Natural killer cell treated with Interleukin-12 subunit alpha and Interleukin-12 subunit beta and Interleukin-15 and Interleukin-18, amount 100 ng/mL, for 72 hours (primary cell): ENCODE measurements around the gene FBXO41. TPM values are rescaled to one million over a fixed set of nuclear protein-coding genes. Genes with fewer than 3 reads are reported as not detected.

Experiments used
- ATAC-seq, 2 donors: fragments of 150-1000 bp; cut with Tn5 transposase in 1 of 2; sonication (Bioruptor Pico), chemical (Tn5 transposase) in 1 of 2; 2 replicates each; pipeline ENCODE4 v1.10.0; 2021
- DNase-seq: peaks from one replicate; pipeline ENCODE4 v3.0.0; 2022; ENCODE audit warnings: low spot score
- H3K27ac Mint-ChIP-seq, 2 donors: 1 replicate in 1 of 2; 2 replicates in 1 of 2; pipeline ENCODE4 v1.8.0; 2022; ENCODE audit warnings: mixed read lengths in 2 of 2, mild to moderate bottlenecking in 1 of 2, moderate library complexity in 1 of 2
- H3K27me3 Mint-ChIP-seq, 2 donors: 1 replicate in 1 of 2; 2 replicates in 1 of 2; pipeline ENCODE4 v1.8.0; 2022; ENCODE audit warnings: mixed read lengths in 2 of 2
- H3K36me3 Mint-ChIP-seq: one replicate; pipeline ENCODE4 v1.8.0; 2022; ENCODE audit warnings: mixed read lengths
- H3K4me1 Mint-ChIP-seq, 2 donors: 1 replicate in 1 of 2; 2 replicates in 1 of 2; pipeline ENCODE4 v1.8.0; 2022; ENCODE audit warnings: low read depth in 2 of 2, mixed read lengths in 2 of 2, mild to moderate bottlenecking in 1 of 2
- H3K4me3 Mint-ChIP-seq: one replicate; pipeline ENCODE4 v1.8.0; 2022; ENCODE audit warnings: mixed read lengths
- H3K9me3 Mint-ChIP-seq: 2 replicates; pipeline ENCODE4 v1.8.0; 2022; ENCODE audit warnings: mixed read lengths
- total RNA-seq, 2 donors: library from RNA; stranded (reverse); gene quantifications; one replicate each; pipeline ENCODE4 v1.2.3, GENCODE V29; 2022

FBXO41 gene
- total RNA-seq, 2 donors from 2014 or later, result 10.0 to 40.1 TPM

DNA sequence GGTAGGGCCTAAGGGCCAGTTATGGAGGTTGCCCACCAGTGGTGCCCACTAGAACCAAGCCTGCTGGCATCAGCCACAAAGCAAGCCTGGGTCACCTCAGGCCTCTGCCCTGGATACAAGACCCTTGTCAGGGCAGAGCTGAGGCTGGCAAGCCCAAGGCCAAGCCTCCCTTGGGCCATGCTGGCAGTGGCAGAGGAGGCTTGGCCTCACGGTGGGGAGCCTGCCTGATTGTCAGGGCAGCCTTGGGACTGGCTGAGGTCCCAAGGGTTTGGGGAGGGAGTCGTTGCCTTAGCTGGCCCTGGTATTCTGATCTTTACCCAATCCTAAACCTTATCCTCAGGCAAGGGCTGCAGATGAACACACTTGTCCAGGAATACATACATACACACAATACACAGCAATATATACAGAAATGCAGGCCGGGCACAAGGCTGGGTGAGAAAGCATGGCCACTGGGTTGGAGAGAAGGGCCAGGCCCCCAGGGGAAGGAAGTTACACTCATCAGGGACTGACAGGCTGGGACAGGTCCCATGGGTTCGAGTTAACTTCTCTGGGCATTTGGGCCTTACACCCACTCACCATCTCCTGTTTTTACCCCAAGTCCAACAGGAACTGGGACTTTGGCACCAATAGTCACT, 29.2 kb downstream of the FBXO41 start:
- Mint-ChIP-seq H3K9me3 (no peaks in the 10 kb centered on the region), H3K4me3 (no peak overlapping the region), H3K36me3 (peaks cover 5% of the 10 kb centered on the region), H3K4me1 (peaks cover 0 to 3% of the 10 kb centered on the region in 2 donors), H3K27ac (no peak overlapping the region), H3K27me3 (no peaks in the 10 kb centered on the region)
- DNase-seq, result no peak
- no peak for ATAC-seq

DNA sequence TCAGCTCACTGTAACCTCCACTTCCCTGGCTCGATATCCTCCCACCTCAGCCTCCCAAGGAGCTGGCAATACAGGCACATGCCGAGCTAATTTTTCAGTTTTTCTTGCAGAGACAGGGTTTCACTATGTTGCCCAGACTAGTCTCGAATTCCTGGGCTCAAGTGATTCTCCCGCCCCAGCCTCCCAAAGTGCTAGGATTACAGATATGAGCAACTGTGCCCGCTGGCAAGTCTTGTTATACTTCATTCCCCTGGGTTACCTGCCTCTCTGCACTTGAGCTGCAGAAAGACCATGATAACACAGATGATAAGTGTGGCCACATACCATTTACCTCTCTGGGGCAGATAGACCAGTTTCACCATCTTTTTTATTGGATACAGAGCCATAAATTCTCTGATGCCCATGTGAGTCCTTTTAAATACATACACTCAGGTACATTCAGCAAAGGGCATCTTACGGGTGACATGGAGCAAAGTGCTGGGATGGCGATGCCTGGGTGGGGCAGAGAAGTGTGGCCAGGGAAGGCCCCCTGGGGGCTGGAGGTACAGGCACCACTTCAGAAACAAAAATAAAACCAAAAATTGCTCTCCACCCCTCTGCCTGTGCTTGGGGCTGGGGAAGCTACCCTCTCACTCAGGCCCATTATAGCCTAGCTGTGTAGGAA, 29.8 kb downstream of the FBXO41 start:
- H3K27me3 Mint-ChIP-seq, result no peaks in the 10 kb centered on the region
- H3K4me3 Mint-ChIP-seq, result no peak overlapping the region
- no peak for DNase-seq
- no peak overlapping the region for H3K27ac Mint-ChIP-seq
- no peaks in the 10 kb centered on the region for H3K9me3 Mint-ChIP-seq
- peaks cover 0 to 4% of the 10 kb centered on the region in 2 donors for H3K4me1 Mint-ChIP-seq
- H3K36me3 Mint-ChIP-seq, result peaks cover 11% of the 10 kb centered on the region
- ATAC-seq, result no peak

DNA sequence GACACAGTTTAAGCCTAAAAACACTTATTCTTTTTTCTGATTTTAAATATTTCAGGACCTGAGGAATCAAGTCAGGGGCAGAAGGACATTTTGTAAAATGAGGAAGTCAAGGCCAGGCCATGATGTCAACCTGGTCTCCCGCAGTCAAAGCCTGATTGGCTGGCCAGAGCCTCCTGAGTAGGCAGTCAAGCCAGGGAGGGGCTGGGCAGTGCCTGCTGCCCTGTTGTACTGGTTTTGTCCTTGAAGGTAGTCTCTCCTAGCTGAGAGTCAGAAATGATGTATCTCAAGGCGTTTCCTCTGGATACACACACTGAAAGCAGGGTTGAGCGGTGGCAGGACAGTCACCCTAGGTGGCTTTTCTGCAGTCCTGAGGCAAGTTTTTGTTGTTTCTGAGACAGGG, 30.4 kb downstream of the FBXO41 start:
- no peak for ATAC-seq
- Mint-ChIP-seq H3K4me1 (peaks cover 0 to 6% of the 10 kb centered on the region in 2 donors), H3K27ac (no peak overlapping the region), H3K36me3 (peaks cover 14% of the 10 kb centered on the region), H3K4me3 (no peak overlapping the region), H3K27me3 (no peaks in the 10 kb centered on the region), H3K9me3 (no peaks in the 10 kb centered on the region)
- no peak for DNase-seq

DNA sequence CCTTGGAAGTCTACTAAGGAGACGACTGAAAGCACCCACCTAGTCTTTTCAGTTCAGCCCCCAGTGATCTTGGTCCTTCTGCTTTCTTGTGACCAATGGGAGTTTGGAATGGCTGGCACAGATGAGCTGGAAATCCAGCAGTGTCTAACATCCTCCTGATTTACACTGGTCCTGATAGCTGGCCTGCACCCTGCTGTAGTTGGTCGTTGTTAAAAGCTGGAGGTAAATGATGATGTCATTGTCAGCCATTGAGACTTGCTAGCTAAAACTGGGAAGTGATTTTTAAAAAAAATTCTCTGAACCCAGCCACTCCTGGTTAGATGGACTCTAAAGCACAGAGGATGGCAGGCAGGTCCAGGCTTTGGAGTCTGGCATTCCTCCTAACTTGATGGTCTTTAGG, 30.9 kb downstream of the FBXO41 start:
- no peak overlapping the region for H3K4me3 Mint-ChIP-seq
- ATAC-seq (no peak), DNase-seq (no peak)
- peak overlapping the region in 1 of 2 donors; percentile 44 for H3K27ac Mint-ChIP-seq
- H3K36me3 Mint-ChIP-seq, result peaks cover 14% of the 10 kb centered on the region
- peaks cover 0 to 6% of the 10 kb centered on the region in 2 donors for H3K4me1 Mint-ChIP-seq
- no peaks in the 10 kb centered on the region for H3K27me3 Mint-ChIP-seq
- no peaks in the 10 kb centered on the region for H3K9me3 Mint-ChIP-seq

DNA sequence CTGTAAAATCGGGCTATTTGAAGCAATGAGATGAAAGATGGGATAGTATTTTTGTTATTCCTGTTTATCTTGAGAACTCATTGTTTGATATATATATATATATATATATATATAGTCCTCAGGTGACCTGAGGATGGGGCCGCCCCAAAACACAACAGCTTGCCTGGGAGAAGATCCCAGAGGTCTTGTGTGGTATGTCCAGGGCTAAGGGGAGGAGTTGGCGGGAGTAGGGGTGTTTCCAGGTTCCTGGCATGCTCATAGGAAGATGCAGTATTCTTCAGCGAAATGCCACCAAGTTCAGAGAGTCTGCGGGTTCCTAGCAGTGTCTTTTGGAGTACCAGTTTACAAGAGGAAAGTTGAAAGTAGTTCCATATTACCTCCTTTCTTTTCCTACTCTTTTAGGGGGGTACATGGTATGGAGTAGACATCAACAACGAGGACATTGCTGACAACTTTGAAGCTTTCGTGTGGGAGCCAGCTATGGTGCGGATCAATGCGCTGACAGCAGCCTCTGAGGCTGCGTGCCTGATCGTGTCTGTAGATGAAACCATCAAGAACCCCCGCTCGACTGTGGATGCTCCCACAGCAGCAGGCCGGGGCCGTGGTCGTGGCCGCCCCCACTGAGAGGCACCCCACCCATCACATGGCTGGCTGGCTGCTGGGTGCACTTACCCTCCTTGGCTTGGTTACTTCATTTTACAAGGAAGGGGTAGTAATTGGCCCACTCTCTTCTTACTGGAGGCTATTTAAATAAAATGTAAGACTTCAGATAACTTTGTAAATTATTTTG, 31.8 kb downstream of the FBXO41 start:
- no peak overlapping the region for H3K27ac Mint-ChIP-seq
- peaks cover 0 to 6% of the 10 kb centered on the region in 2 donors for H3K4me1 Mint-ChIP-seq
- DNase-seq (no peak), ATAC-seq (no peak)
- no peak overlapping the region for H3K4me3 Mint-ChIP-seq
- H3K27me3 Mint-ChIP-seq, result no peaks in the 10 kb centered on the region
- H3K36me3 Mint-ChIP-seq, result peaks cover 14% of the 10 kb centered on the region
- no peaks in the 10 kb centered on the region for H3K9me3 Mint-ChIP-seq

DNA sequence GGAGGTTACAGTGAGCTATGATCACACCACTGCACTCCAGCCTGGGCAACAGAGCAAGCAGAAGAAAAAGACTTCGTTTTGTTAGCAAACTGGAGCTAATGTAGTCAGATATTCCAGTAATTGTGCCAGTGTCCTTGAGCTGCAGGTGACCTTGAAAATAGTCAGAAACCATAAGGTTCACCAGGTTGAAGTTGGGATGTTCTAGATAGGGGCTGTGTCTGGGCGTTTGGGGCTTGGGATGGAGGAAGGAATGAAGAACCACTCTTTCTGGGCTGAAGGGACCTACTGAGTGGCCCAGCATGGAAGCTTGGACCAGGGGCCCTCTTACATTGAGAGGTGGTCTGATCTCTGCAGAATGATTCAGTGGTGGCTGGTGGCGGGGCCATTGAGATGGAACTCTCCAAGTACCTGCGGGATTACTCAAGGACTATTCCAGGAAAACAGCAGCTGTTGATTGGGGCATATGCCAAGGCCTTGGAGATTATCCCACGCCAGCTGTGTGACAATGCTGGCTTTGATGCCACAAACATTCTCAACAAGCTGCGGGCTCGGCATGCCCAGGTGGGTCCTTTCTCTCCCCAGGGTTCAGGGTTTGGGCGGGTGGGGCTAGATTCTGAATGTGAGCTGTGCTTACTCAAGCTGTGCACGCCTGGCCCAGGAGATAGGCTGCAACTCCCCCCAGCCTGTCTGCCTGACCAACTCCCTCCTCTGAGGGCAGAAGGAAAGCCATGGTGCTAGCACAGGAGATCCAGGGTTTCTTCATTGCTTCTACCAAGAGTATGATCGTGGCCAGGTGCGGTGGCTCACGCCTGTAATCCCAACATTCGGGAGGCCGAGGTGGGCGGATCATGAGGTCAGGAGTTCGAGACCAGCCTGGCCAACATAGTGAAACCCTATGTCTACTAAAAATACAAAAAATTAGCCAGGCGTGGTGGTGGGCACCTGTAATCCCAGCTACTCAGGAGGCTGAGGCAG, 33.1 kb downstream of the FBXO41 start:
- Mint-ChIP-seq H3K27ac (no peak overlapping the region), H3K36me3 (peaks cover 24% of the 10 kb centered on the region)

DNA sequence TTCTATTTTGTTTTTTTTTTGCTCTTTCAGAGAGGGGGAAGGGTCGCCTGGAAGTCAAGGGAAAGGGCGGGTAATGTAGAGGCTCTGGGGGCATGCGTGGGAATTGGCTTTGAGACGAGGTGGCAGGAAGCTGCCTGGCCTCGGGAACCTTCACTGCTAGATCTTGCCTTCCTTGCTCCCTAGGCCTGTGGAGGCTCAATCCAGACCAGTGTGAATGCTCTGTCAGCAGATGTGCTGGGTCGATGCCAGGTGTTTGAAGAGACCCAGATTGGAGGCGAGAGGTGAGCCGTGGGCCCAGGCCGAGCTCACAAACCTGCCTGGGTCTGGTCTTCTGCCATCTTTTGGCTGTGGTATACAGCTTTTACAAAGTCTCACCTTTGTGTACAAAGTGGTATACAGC, 34.6 kb downstream of the FBXO41 start:
- peaks cover 0 to 13% of the 10 kb centered on the region in 2 donors for H3K4me1 Mint-ChIP-seq
- H3K27ac Mint-ChIP-seq, result no peak overlapping the region
- H3K9me3 Mint-ChIP-seq, result no peaks in the 10 kb centered on the region
- no peaks in the 10 kb centered on the region for H3K27me3 Mint-ChIP-seq
- no peak overlapping the region for H3K4me3 Mint-ChIP-seq
- DNase-seq, result no peak
- no peak for ATAC-seq
- H3K36me3 Mint-ChIP-seq, result peaks cover 31% of the 10 kb centered on the region

More for the DNA sequence above, 33.1 kb downstream of the FBXO41 start:
- Mint-ChIP-seq H3K4me3 (no peak overlapping the region), H3K27me3 (no peaks in the 10 kb centered on the region), H3K9me3 (no peaks in the 10 kb centered on the region), H3K4me1 (peaks cover 0 to 11% of the 10 kb centered on the region in 2 donors)
- DNase-seq, result no peak
- ATAC-seq, result no peak

DNA sequence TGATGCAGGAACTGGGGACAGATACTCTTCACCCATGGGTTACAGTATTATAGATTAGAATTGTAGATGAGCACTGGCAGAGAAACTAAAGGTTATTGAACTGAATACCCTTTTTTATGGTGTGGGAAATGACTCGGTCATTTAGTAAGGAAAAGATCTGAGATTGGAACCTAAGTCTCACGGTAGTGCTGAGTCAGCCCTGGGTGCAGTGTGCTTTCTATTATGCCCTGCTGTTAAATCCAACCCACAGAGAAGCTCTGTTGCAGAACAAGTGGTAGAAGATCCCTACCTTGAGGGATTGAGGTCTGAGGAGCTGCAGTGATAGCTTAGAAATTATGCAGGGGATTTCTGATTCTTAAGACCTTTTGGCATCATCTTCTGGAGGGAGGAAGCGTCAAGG, 37.4 kb downstream of the FBXO41 start:
- Mint-ChIP-seq H3K27me3 (no peaks in the 10 kb centered on the region), H3K9me3 (no peaks in the 10 kb centered on the region), H3K36me3 (peaks cover 34% of the 10 kb centered on the region), H3K27ac (no peak overlapping the region), H3K4me1 (peaks cover 6 to 13% of the 10 kb centered on the region in 2 donors), H3K4me3 (no peak overlapping the region)
- DNase-seq (no peak), ATAC-seq (no peak)

DNA sequence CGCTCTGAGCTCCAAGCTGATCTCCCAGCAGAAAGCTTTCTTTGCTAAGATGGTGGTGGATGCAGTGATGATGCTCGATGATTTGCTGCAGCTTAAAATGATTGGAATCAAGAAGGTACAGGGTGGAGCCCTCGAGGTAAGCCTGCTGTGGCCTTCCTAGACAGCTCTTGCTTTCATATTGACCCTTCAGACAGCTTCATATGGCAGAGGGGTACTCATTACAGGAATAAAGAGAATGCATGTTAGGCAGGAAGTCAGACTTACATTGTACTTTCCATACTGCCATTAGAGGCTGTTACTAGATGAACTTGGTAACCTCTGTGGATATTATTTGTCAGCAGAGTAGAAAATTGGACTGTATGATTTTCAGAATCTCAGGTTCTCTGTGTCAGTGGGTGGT, 39.7 kb downstream of the FBXO41 start:
- Mint-ChIP-seq H3K27ac (no peak overlapping the region), H3K36me3 (peaks cover 29% of the 10 kb centered on the region), H3K27me3 (no peaks in the 10 kb centered on the region), H3K4me3 (no peak overlapping the region), H3K4me1 (peaks cover 6 to 13% of the 10 kb centered on the region in 2 donors), H3K9me3 (no peaks in the 10 kb centered on the region)
- ATAC-seq (peak in 1 of 2 donors; percentile 48), DNase-seq (no peak)

DNA sequence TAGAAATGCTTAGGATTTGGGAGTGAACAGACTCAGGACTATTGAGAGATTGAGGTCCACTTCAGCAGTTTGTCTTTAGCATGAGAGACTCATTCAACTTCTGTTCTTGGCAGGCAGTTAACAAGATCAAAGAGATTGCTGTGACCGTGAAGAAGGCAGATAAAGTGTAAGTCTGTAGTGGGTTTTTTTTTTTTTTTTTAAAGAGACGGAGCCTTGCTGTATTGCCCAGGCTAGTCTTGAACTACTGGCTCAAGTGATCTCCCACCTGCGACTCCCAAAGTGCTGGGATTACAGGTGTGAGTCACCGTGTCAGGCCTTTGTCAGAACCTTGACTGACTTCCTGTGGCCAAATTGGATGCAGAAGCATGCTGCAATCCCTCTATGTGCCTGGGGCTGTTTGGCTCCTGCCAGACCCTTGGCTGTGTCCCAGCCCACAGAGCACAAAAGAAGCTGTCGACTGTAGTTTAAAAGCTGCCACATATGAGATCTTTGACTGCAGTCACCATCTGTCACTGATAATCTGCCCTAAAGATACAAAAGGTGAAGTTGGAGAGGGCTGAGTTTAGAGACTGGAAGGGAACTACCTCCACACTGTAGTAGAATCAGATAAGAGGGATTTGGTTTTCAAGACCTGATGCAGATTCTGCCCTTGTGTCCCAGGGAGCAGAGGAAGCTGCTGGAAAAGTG, 40.3 kb downstream of the FBXO41 start:
- Mint-ChIP-seq H3K27me3 (no peaks in the 10 kb centered on the region), H3K36me3 (peaks cover 24% of the 10 kb centered on the region), H3K4me1 (peaks cover 6 to 13% of the 10 kb centered on the region in 2 donors), H3K27ac (no peak overlapping the region), H3K4me3 (no peak overlapping the region), H3K9me3 (no peaks in the 10 kb centered on the region)
- DNase-seq (no peak), ATAC-seq (no peak)

DNA sequence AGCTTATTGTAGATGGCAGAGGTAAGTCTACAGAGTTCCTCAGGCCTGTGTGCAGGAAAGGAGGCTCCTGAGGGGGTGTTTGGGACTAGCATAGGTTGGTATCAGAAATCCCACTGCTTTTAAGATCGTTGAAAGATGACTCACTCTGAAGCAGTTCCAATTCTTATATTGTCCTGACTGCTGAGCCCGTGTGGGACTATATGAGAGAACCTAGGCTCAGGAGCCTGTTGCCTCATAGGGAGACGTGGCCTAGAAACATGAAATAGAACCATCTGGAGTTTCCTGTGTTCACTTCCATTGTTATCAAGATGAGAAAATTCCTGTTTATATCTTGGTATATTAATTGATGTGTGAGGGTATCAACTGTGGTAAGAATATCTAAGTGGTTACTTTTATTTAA, 44.5 kb downstream of the FBXO41 start:
- Mint-ChIP-seq H3K36me3 (peaks cover 26% of the 10 kb centered on the region), H3K4me3 (no peak overlapping the region), H3K9me3 (no peaks in the 10 kb centered on the region), H3K27me3 (no peaks in the 10 kb centered on the region), H3K27ac (no peak overlapping the region), H3K4me1 (peaks cover 29 to 37% of the 10 kb centered on the region in 2 donors)
- no peak for ATAC-seq
- no peak for DNase-seq

DNA sequence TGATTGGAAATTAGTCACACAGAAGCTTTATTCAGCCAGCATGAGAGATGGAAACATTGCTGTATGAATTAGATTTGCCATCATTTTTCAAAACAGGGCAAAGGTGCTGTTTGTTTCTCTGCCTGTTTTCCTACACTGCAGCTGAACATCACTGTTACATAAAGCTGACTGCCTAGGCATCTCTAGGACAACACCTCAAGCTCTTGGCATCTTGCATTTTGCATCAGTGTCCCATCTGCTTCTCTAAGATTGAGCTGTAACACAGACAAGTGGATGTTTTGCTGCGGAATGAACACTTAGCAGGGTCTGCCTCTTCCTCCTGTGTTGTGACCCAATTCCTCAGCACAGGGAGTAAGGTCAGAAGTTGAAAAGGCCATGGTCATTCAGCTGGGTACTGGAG, 45.3 kb downstream of the FBXO41 start:
- H3K4me3 Mint-ChIP-seq, result no peak overlapping the region
- H3K27me3 Mint-ChIP-seq, result no peaks in the 10 kb centered on the region
- H3K36me3 Mint-ChIP-seq, result peaks cover 22% of the 10 kb centered on the region
- peaks cover 32 to 35% of the 10 kb centered on the region in 2 donors for H3K4me1 Mint-ChIP-seq
- DNase-seq, result no peak
- no peaks in the 10 kb centered on the region for H3K9me3 Mint-ChIP-seq
- no peak for ATAC-seq
- H3K27ac Mint-ChIP-seq, result peak overlapping the region in 1 of 2 donors; percentile 47

DNA sequence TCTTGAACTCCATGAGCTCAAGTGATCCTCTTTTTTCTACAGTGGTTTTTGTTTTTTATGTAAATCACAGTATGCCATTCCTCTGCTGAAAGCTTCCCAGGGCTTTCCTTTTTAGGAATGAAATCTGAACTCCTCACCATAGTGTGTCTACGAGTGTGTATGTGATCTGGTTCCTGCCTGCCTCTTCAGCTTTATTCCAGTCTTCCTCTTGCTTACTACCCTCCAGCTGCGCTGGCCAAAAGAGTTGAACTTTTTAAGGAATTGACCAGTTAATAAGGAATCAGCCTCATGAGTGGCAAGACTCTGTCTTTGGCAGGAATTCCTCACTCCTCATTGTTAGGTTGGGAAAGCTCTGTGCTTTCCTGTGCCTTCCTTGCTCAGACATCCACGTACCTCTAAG, 46.1 kb downstream of the FBXO41 start:
- peaks cover 32 to 41% of the 10 kb centered on the region in 2 donors for H3K4me1 Mint-ChIP-seq
- peaks cover 18% of the 10 kb centered on the region for H3K36me3 Mint-ChIP-seq
- ATAC-seq (no peak), DNase-seq (no peak)
- no peaks in the 10 kb centered on the region for H3K27me3 Mint-ChIP-seq
- H3K27ac Mint-ChIP-seq, result peak overlapping the region in 1 of 2 donors; percentile 47
- H3K9me3 Mint-ChIP-seq, result no peaks in the 10 kb centered on the region
- H3K4me3 Mint-ChIP-seq, result no peak overlapping the region
